ENCODE measurements around the gene HEATR1.

The HEATR1 gene

GRCh38 chr1:236540813-236541465 lies 63.4 kb downstream of the HEATR1 start:
- no peak for DNase-seq

DNA sequence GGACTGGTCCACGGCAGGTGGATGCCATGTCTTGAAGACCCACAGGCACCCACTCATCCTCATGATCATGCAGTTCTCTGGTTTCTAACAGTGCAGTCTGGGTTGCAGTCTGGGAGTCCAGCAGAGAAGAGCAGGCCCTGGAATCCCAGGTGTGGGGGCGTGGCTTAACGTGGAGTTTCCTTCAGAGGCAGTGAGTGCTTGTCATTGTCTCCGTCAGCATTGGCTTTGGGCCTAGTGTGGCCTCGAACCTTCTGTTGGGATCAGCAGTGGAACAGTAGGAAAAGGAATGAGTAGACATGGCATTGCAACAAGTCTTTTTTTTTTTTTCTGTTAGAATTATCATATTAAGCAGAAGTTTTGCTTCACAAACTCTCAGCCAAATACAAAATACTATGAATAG lies 67.8 kb downstream of the HEATR1 start:
- no peak for DNase-seq

DNA sequence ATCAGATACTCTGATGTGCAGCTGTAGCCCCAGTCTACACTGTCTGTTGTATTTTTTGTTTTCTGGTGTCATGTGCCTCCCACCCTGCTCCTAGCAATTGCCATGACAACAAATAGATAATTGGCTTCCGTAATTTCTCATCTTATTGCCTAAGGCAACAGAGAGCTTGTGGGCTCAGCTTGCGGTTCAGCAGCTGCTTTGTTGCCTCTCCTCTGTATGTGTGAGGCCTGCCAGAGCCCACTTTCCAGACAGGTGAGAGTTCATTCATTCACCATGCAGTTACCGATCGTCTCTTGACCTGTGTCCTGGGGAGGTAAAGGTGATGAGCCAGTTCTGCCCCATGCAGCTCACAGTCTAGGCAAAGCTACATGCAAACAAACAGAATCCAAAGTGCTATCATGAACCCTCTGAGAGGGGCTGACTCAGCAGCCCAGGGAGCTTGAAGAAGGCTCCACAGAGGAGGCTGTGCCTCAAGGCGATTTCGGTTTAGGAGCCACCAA lies 68.6 kb downstream of the HEATR1 start:
- DNase-seq, result no peak

- no peak for DNase-seq
Measured at GRCh38 chr1:236535190-236535589, 69.1 kb downstream of the HEATR1 start.

DNA sequence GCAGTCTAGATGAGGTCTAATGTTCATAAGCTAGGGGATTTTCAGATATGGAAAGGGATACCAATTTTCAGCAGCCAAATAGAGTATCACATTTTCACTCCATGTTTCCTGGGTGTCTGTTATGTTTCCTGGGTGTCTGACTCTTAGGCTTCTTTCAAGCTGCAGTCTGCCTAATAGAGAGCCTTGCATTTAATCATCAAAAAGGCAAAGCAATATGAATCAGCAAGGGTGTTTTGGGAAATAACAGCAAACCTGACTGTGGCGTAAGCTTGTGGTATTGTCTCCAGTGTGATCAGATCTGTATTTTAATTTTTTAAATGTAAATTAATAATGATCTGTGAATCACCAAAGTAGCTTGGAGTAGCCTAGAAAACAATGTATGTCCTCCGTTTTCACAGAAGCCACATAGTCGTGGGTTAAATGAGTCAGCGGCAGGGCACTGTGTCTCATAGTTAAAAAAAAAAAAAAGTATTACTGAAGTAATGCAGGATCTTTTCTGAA lies 70.1 kb downstream of the HEATR1 start:
- DNase-seq, result no peak

DNA sequence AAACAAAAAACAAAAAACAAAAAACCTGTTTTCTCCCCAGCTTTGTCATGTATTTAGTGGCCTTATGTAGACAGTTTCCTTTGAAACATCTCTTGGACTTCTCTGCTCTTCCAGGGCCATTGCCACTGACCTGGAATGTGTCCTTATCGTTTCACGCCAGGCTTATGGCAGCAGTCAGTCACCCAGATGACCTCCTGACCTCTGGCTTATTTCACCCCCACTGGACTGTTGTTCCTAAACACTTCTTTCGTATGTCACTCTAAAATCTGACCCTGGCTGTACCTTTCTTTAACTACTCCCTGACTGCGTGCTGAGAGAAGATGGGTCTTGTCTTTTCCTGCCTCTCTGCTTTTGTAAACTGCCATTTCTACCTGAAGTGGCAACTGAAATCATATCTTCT lies 71.5 kb downstream of the HEATR1 start:
- no peak for DNase-seq

DNA sequence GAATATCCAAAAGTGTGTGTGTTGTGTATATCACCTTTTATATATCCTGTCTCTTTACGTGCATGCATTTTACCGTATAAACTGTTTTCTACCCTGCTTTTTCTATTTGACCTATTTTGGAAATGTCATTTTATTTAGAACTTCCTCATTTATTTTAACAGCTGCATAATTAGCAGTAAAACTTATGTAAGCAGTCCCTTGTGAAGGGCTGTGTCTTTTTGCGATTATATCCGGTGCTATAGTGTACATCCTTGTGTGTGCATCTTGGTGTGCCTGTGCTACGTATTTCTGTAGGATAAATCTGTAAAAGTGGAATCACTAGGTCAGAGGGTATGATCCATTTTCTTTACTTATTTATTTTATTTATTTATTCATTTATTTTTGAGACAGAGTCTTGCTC lies 73.4 kb downstream of the HEATR1 start:
- no peak for DNase-seq

- DNase-seq, result no peak
Measured at GRCh38 chr1:236530286-236530685, 74.0 kb downstream of the HEATR1 start.

GRCh38 chr1:236526079-236526478 lies 78.2 kb downstream of the HEATR1 start:
- no peak for DNase-seq

DNA sequence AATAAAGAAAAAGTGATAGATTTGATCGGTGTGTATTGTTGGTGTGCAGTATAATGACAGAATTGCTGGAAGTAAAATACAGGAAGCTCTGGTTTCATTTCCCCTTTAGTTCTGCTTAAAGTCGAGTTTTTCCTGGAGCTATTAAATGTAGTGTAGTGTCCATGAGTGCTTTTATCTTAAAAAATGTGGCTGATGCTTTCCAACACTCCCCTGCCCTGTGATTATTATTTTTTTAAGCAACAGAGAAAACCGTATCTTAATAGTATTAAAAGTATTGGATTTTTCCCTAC lies 79.5 kb downstream of the HEATR1 start:
- DNase-seq, result no peak

DNA sequence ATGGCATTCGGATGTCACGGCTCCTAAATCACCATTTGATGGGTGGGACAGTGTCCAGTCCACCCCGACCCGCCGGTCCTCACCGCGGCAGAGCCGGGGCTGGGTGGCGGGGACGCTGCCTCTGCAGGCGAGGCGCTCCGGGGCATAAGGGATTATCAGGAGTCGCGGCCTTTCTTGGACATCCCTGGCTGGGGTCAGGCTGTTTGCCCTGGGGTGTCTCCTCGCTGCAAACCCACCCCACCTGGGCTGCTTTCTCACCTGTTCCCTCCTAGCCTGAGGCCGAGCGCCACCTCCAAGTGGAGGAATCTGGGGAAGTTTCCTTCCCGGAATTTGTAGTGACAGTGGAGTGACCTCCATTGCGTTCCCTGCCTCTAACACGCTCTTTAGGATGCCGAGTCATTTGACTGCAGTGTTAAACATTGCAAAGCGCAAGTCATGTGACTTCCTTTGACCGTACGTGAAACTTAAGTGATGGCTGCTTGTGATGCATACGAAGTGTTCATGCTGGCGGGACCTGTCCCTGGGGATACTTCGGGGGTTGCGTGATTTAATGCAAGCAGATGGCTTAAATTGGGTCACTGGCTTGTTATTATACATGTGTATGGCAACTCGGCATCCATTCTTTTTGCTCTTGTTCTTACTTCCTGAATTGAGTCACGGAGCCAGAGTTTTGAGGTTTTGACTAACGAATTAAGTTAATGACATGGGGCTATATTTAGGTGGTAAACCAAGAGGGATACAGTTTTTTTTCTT lies 80.0 kb downstream of the HEATR1 start:
- DNase-seq, result peak; percentile 72

DNA sequence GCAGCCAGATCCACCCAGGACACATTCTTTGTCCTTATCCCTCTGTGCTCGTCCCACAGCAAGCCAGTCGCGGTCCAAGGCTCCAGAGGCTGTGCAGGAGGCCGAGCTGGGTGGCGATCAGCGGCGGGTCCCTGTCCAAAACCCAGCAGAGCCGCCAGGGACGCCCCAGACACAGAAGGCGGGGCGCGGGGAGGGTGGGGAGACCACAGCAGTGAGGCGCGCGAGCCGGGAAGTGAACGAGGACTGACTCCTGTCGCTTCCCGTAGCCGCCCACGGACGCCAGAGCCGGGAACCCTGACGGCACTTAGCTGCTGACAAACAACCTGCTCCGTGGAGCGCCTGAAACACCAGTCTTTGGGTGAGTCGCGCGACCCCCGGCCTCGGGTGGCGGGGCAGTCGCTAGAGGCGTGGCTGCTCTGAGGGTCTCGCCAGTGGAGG lies 80.6 kb downstream of the HEATR1 start, which contains the start of gene LGALS8:
TSS of gene LGALS8 (plus strand) at position 279 of the 438 bp plus-strand sequence. CDS start 2,089 bp downstream, outside the sequence.
- peak; percentile 84 for DNase-seq

DNA sequence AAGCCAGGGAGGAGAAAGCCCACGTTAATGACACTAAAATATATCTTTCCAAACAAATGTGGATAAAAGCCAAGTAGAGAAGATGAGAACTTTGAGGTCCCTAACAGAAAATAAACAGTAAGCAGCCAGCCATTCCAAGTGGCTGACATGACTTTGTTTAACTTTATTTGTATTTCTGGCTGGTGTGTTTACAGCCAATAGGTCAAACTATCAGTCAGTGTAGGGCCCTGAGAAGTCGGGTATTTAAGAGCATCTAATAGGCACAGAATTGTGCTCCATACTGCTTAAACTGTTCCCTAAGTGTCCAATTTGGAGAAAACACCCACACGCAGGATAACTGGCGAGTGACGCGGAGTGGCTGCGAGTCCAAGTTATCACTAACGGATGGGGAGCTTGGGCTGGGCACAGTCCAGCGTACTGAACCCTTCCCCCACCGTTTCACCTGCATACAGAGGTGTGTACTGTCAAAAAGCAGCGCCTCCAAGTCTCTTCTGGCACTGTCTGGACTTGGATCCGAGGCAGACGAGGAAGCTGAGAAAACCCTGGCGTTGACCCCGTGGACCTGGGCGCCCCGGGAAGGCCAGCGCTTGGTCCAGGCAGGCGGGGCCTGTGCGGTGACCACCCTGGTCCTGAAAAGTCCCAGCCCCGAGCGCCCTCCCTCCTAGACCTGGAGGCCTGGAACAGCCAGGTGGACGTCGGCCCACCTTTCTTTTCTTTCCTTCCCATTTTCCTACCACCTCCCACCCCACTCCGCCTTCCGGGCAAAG lies 81.2 kb downstream of the HEATR1 start:
- no peak for DNase-seq

DNA sequence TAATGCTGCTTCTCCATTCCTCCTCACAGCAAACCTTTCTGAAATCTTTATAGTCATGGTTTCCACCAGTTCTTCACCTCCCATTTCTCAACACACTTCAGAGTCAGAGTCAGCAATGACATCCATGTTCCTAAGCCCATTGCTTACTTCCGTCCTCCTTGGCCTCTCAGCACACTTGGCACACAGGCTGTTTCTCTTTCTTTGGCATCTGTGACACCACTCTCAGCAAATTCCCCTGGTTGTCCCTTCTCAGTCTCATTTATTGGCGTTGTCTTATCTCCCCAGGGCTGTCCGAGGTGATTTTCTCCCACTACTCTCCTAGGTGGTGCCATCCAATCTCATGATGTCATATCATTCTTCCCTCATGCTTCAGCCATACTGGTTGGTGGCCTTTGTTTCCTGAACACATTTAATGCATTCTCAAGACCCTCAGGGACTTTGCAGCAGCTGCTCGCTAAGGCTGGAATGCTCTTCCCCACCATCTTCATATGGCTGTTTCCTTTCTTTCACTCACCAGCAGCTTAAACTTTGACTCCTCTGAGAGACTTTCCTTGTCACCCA lies 83.8 kb downstream of the HEATR1 start:
- no peak for DNase-seq

GRCh38 chr1:236518322-236518721 lies 86.0 kb downstream of the HEATR1 start:
- DNase-seq, result no peak

DNA sequence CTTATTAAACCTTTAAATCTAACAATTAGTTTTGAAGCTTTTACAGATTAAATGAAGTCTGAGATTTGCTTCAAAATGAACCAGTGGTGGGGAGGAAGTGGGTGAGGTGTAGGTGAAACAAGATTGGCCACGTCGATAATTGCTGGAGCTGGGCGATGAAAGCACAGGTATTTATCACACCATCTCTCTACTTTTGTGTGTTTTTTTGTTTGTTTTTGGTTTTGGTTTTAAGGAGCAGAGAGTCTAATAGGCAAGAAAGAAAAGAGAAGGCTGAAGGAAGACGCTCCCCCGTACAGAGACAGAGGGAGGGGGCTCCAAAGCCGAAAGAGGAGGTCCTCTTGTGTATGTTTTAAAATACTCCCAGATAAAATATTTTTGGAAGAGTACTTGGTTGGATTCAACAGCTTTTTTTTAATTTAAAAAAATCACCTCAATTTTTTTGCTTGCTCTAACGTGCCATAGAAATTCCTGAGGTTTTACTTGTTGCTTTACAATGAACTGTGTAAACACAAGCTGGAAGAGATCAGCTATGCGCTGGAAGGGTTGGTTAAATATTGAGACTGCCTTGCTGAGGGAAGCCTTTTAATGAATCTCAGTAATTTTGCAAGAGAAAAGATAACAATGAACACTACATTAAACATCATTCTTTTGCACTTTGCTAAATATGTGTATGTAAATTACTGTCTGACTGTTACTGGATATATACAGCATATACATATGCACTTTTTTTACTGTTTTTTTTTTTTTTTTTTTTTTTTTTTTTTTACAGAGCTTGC lies 87.2 kb downstream of the HEATR1 start:
- peak; percentile 23 for DNase-seq

DNA sequence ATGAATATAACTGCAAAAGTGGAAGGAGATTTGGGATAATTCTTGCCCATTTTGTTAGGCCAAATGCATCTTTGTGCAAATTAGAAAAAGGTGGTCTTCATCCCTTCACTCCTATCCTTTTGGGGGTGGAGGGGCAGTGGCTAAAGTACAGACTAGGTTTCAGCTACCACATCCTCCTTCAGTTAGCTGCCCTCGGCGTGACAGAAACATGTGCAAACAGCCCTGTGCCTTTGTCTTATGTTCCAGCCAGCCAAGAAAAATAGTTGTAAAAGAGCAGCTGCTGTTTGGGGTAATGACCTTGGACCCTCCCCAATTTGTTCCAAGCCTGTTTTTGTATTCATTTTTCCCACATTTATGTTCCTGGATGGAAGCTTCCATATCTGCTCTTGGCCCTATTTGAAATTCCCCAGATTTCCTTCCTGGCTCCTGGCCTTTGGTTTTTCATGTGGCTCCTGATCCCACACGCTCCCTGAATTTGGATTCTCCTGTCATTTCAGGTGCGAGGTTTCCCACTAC lies 88.8 kb downstream of the HEATR1 start:
- no peak for DNase-seq

GRCh38 chr1:236514703-236515442 lies 89.4 kb downstream of the HEATR1 start:
- no peak for DNase-seq

- DNase-seq, result no peak
Measured at GRCh38 chr1:236511735-236512418, 92.4 kb downstream of the HEATR1 start.

GRCh38 chr1:236509647-236510401 lies 94.5 kb downstream of the HEATR1 start:
- DNase-seq, result no peak

Data from CD4-positive, alpha-beta T cell treated with Interleukin-15 for 1 hour (primary cell).